ENCODE results near the gene PRF1.
"Not testable (repeated sequence)": the region's sequence is repeated elsewhere in the genome, so short reads cannot be mapped to it uniquely, and the experiment has no call there.

PRF1 gene

GRCh38 chr10:70584366-70584765 is 18.2 kb downstream of the PRF1 start:
- no peak for DNase-seq (ENCODE audit: low read depth, low spot score)
- in situ Hi-C loops (cut with HindIII; ENCODE audit: low sequenced_read_pairs), result no loop called here
- H3K4me3 ChIP-seq (ENCODE audit: low read depth, low read length), result no peak overlapping the region
- TF ChIP-seq CTCF (IDR thresholded peaks at IDR 0.05; ENCODE audit: low read depth, low read length), result no peak

DNA sequence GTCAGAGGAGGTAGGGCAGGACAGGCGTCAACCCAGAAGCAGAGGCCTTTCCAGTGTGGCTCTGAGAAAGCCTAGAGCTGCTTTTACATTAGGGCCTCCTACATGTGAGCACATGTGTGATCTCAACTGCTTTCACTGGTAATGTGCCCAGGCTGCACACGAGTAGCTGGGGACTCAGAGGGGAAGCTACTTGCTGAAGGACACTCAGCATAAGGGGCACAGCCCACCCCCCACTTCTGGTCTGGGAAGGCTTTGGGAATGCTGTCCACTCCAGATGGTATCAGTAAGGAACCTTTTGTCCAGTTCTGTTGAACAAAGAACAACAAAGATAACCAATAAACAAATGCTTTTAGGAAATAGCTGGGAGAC is 18.9 kb downstream of the PRF1 start:
- no peak for DNase-seq (ENCODE audit: low read depth, low spot score)
- no peak overlapping the region for H3K4me3 ChIP-seq (ENCODE audit: low read depth, low read length)
- in situ Hi-C loops (cut with HindIII; ENCODE audit: low sequenced_read_pairs), result no loop called here
- no peak for TF ChIP-seq CTCF (IDR thresholded peaks at IDR 0.05; ENCODE audit: low read depth, low read length)

DNA sequence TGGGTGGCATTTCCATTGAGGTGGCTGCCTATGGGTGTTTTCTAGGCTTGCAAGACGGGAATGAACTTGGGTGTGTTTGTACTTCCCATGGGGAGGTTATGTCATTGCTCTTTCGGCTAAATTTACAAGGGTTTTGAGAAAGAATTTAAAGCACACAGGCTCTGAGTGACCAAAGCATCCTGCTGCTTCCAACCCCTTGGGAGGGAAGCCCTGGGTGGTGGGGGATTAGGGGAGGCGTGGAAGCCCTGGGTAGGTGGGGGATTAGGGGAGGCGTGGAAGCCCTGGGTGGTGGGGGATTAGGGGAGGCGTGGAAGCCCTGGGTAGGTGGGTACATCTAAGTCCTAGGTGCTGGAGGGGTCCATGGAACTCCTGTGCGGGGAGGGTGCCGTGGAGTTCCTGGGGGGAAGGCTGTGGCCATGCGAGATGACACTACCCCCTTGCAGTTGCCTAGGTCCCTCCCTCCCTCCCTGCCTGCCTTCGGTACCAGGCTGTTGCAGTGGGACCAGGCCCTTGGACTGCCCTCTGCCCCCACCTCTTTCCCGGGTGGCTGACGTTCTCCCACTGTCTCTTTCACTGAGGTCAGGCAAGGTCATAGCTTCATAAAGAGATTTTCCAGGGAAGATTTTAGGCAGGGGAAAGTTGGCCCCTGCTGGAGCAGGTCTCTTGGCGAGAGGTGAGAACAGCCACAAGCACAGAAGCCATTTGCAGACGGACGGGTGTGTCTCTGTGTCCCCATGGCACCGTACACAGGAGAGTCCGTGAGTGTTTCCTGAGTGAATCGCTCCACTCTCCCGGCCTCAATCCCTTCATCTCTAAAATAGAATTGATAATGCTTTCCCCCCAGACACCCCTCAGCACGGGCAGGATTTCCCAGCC is 19.5 kb downstream of the PRF1 start:
- in situ Hi-C loops (cut with HindIII; ENCODE audit: low sequenced_read_pairs), result no loop called here

DNA sequence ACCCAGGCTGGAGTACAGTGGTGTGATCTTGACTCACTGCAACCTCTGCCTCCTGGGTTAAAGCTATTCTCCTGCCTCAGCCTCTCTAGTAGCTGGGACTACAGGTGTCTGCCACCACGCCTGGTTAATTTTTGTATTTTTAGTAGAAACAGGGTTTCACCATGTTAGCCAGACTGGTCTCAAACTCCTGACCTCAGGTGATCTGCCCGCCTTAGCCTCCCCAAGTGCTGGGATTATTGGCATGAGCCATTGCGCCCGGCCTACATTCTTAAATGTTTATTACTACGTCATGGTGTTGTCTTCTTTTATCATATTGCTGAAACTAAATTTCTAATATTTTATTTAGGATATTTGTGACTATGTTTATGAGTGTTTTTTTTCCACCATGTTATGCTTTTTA is 21.4 kb downstream of the PRF1 start:
- DNase-seq (ENCODE audit: low read depth, low spot score); H3K4me3 ChIP-seq (ENCODE audit: low read depth, low read length); in situ Hi-C loops (cut with HindIII; ENCODE audit: low sequenced_read_pairs): not testable (repeated sequence)

More for the DNA sequence above, 19.5 kb downstream of the PRF1 start:
- H3K4me3 ChIP-seq (ENCODE audit: low read depth, low read length), result no peak overlapping the region
- DNase-seq (ENCODE audit: low read depth, low spot score), result no peak
- no peak for TF ChIP-seq CTCF (IDR thresholded peaks at IDR 0.05; ENCODE audit: low read depth, low read length)

- no peak for TF ChIP-seq CTCF (IDR thresholded peaks at IDR 0.05; ENCODE audit: low read depth, low read length)
- no peak overlapping the region for H3K4me3 ChIP-seq (ENCODE audit: low read depth, low read length)
- DNase-seq (ENCODE audit: low read depth, low spot score), result no peak
- in situ Hi-C loops (cut with HindIII; ENCODE audit: low sequenced_read_pairs), result no loop called here
Observed at GRCh38 chr10:70579234-70580002, 23.1 kb downstream of the PRF1 start.

DNA sequence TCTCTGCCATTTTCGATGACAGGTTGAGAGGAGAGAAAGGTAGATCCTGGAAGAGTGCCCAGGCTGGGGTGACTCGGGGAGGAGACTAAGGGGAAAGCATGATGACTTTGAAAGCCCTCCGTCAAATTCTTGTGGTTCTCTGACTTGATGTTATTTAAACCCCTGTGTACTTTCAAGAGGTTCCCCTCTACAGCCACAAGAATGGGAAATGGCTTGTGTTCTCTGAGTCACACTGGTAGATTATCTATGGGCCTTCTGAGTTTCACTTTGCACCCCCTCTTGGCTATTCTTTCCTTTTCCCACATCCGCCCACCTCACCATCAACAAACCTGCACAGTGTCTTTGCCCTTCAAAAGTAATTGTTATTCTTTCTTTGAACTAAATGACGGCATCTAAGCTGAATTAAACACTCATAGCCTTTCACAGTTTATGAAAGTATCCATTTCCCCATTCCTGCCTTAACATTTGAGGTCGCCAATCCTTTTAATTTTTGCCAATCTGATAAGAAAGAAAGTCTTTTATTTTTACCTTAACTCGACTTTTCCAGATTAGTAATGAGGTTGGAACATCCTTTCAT is 24.1 kb downstream of the PRF1 start:
- DNase-seq (ENCODE audit: low read depth, low spot score), result peak; percentile 98
- no peak for TF ChIP-seq CTCF (IDR thresholded peaks at IDR 0.05; ENCODE audit: low read depth, low read length)
- H3K4me3 ChIP-seq (ENCODE audit: low read depth, low read length), result no peak overlapping the region
- in situ Hi-C loops (cut with HindIII; ENCODE audit: low sequenced_read_pairs), result no loop called here
